Measurements from ENCODE around the gene GALE.

GRCh38 chr1:23816361-23816760 is 15.8 kb upstream of the GALE start:
- TF ChIP-seq, protein P1, sequence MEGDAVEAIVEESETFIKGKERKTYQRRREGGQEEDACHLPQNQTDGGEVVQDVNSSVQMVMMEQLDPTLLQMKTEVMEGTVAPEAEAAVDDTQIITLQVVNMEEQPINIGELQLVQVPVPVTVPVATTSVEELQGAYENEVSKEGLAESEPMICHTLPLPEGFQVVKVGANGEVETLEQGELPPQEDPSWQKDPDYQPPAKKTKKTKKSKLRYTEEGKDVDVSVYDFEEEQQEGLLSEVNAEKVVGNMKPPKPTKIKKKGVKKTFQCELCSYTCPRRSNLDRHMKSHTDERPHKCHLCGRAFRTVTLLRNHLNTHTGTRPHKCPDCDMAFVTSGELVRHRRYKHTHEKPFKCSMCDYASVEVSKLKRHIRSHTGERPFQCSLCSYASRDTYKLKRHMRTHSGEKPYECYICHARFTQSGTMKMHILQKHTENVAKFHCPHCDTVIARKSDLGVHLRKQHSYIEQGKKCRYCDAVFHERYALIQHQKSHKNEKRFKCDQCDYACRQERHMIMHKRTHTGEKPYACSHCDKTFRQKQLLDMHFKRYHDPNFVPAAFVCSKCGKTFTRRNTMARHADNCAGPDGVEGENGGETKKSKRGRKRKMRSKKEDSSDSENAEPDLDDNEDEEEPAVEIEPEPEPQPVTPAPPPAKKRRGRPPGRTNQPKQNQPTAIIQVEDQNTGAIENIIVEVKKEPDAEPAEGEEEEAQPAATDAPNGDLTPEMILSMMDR (IDR thresholded peaks at IDR 0.05) = no peak
- TF ChIP-seq KDM5A (IDR thresholded peaks at IDR 0.05) (no peak), CEBPB (IDR thresholded peaks at IDR 0.05) (no peak), POLR2A (IDR thresholded peaks at IDR 0.05; ENCODE audit: low read length) (no peak), RCOR1 (IDR thresholded peaks at IDR 0.05; ENCODE audit: low read depth, low read length) (no peak), HEYL (CRISPR knock-in tag; IDR thresholded peaks at IDR 0.05) (no peak), RAD21 (conservative IDR thresholded peaks at IDR 0.05 in 1 of 2, IDR thresholded peaks at IDR 0.05 in 1 of 2) (no peak), MAFK (IDR thresholded peaks at IDR 0.05; ENCODE audit: partially characterized antibody) (no peak)
- TF ChIP-seq, protein P2, sequence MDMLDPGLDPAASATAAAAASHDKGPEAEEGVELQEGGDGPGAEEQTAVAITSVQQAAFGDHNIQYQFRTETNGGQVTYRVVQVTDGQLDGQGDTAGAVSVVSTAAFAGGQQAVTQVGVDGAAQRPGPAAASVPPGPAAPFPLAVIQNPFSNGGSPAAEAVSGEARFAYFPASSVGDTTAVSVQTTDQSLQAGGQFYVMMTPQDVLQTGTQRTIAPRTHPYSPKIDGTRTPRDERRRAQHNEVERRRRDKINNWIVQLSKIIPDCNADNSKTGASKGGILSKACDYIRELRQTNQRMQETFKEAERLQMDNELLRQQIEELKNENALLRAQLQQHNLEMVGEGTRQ (IDR thresholded peaks at IDR 0.05) = no peak
